Measurements from ENCODE around the gene CDK4.

- TF ChIP-seq CTCF (IDR thresholded peaks at IDR 0.05) (no peak), POLR2A (IDR thresholded peaks at IDR 0.05) (no peak)
These were observed 9.4 kb upstream of the CDK4 start for GRCh38 chr12:57761391-57761998.

Measured in Peyer's patch (tissue), 4 donors.